ENCODE data around the gene APOLD1.
"Not testable (repeated sequence)": the region's sequence is repeated elsewhere in the genome, so short reads cannot be mapped to it uniquely, and the experiment has no call there.

APOLD1 gene

GRCh38 chr12:12807970-12808702 lies 22.7 kb downstream of the APOLD1 start:
- DNase-seq (ENCODE audit: low read depth) = no peak

GRCh38 chr12:12810553-12811021 lies 25.1 kb downstream of the APOLD1 start:
- no peak for DNase-seq (ENCODE audit: low read depth)

DNA sequence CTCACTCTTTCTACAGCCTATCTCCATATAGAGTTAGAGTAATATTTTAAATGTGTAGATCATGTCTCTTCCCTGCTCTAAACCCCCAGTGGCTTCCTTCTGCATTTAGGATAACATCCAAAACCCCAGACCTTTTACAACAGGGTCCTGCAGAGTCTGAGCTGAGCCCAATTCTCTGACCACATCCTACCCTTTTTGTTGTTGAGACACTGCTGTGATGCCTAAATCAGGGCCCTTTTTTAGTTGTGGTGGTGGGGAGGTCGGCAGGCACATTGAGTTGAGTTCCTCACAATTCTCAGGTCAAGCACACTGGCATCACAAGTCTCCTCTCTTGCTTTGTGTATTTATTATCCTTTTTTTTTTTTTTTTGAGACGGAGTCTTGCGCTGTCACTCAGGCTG lies 25.9 kb downstream of the APOLD1 start:
- no peak for DNase-seq (ENCODE audit: low read depth)

DNA sequence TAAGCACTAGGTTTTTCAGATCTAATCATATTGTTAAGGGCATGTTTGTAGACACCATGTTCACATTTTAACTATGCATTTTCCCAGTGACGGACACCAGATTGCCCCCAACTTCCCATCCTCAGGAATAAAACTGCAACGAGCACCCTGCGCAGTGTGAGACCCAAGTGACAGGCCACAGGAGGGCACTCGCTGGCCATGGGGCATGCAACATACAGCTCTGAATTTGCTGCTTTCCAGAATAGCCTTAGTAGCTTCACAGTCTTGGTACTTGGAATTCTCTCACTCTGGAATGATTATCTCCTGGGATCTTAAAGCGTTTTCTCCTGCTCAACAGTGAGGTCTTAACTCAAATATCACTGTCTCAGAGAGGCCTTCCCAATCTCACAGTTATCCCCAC lies 26.7 kb downstream of the APOLD1 start:
- DNase-seq (ENCODE audit: low read depth) = no peak

- no peak for DNase-seq (ENCODE audit: low read depth)
These were observed 27.2 kb downstream of the APOLD1 start for GRCh38 chr12:12812618-12813119.

- DNase-seq (ENCODE audit: low read depth) = peak; percentile 97
These were observed 28.0 kb downstream of the APOLD1 start, which contains the start of gene DDX47 for GRCh38 chr12:12813120-12814101. TSS of gene DDX47 (plus strand) at chr12:12813346. CDS start at chr12:12813368, 22 bp downstream.

DNA sequence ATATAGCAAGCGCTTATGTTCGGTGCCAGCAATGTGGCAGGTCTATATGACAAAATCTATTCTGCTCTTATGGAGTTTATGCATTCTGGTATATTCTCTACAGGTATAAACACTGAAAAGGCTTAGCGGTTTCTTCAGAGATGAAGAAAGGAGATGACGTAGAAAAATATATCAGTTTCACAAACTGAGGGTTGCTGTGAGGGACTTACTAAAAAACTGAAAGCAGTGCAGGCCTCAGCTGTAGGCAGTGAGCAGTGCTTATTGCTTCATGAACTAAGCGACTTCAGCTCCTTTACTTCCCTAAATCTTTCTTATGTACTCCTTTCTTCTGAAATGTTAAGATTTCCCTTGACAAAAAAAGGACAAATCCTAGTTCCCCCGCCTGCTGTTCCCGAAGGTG lies 32.2 kb downstream of the APOLD1 start:
- DNase-seq (ENCODE audit: low read depth) = no peak

DNA sequence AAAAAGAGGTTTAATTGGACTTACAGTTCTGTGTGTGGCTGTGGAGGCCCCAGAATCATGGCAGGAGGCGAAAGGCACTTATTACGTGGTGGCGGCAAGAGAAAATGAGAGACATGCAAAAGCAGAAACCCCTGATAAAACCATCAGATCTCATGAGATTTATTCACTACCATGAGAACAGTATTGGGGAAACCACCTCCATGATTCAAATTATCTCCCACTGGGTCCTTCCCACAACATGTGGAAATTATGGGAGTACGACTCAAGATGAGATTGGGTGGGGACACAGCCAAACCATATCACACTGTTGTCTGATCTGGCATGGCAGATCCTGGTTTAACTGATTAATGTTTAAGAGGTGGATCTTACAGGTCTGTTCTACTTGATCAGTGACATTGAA lies 33.2 kb downstream of the APOLD1 start:
- DNase-seq (ENCODE audit: low read depth) = no peak

GRCh38 chr12:12819221-12819620 lies 33.8 kb downstream of the APOLD1 start:
- DNase-seq (ENCODE audit: low read depth) = no peak

- DNase-seq (ENCODE audit: low read depth) = no peak
These were observed 34.4 kb downstream of the APOLD1 start for GRCh38 chr12:12819752-12820311.

GRCh38 chr12:12820376-12820775 lies 34.9 kb downstream of the APOLD1 start:
- not testable (repeated sequence) for DNase-seq (ENCODE audit: low read depth)

DNA sequence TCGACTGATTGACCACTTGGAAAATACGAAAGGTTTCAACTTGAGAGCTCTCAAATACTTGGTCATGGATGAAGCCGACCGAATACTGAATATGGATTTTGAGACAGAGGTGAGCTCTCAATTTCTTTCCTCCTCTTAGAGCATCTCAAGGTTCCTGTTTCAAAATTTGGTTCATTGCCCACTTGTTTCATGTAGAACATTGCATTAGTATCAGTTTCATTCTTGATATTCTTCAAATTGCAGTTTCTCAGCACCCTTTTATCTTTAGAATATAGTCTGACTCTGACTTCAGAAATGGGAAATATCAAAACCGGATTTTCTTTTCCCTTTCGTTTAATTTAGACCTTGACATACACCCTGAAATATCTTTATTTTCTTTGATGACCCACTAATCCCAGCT lies 36.5 kb downstream of the APOLD1 start:
- DNase-seq (ENCODE audit: low read depth) = no peak

DNA sequence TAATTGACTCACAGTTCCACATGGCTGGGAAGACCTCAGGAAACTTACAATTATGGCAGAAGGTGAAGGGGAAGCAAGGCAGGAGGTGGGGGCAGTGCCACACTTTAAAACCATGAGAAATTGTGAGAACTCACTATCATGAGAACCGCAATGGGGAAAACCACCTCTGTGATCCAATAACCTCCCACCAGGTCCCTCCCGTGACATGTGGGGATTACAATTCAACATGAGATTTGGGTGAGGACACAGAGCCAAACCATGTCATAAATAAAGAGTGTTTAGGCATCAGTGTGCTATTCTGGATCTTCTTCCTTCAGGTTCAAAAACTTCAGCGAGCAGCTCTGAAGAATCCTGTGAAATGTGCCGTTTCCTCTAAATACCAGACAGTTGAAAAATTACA lies 37.4 kb downstream of the APOLD1 start:
- no peak for DNase-seq (ENCODE audit: low read depth)

DNA sequence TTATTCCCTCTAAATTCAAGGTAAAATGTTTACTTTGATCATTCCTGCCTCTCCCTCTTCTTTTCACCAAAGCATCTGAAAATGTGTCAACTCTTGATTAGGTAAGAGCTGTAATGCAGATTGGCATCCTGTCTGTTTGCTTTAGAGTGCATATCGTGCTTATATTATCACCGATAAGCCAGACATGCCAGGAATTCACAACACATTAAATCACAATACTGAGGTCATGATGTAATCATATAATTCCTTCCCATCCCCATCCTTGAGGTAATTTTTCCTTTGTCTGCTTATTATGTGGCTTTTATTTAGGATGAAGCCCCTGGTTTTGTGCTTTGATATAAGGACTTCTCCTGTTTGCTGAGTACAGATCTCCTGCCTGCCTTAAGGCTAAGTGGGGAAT lies 37.8 kb downstream of the APOLD1 start:
- no peak for DNase-seq (ENCODE audit: low read depth)

DNA sequence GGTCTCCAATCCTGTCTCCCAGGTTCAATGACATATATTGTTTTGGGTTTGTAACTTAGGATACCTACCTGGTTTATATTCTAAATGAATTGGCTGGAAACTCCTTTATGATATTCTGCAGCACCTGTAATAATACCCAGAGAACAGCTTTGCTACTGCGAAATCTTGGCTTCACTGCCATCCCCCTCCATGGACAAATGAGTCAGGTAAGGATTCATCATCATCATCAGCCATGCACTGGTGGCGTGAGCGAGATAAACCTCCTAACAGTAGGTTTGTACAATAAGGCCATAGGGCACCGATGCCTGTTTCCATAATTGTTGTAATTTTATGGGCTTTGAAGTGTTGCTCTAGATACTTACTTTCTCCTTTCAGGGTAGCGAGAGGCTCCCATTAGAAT lies 38.4 kb downstream of the APOLD1 start:
- DNase-seq (ENCODE audit: low read depth) = no peak

GRCh38 chr12:12835378-12836146 lies 50.1 kb downstream of the APOLD1 start:
- DNase-seq (ENCODE audit: low read depth) = no peak

- DNase-seq (ENCODE audit: low read depth) = no peak
These were observed 51.1 kb downstream of the APOLD1 start for GRCh38 chr12:12836571-12836970.

- DNase-seq (ENCODE audit: low read depth) = peak; percentile 50
These were observed 51.8 kb downstream of the APOLD1 start for GRCh38 chr12:12837025-12837812.

DNA sequence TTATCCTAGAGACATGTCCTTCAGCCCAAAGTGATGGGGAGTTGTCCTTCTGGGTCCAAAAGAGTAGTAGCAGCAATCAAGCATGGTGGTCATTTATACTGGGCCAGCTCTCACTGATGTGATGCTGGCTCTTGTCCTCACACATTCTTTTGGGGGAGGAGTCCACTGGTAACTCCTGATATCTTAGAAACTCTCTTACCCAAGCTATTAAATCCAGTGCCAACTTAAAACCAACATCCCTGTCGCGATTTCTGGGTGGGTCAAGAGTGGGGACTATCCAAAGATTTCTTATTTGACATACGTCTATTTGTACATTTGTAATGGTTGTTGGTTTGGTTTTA lies 52.3 kb downstream of the APOLD1 start:
- no peak for DNase-seq (ENCODE audit: low read depth)

GRCh38 chr12:12839003-12839395 lies 53.5 kb downstream of the APOLD1 start:
- no peak for DNase-seq (ENCODE audit: low read depth)

DNA sequence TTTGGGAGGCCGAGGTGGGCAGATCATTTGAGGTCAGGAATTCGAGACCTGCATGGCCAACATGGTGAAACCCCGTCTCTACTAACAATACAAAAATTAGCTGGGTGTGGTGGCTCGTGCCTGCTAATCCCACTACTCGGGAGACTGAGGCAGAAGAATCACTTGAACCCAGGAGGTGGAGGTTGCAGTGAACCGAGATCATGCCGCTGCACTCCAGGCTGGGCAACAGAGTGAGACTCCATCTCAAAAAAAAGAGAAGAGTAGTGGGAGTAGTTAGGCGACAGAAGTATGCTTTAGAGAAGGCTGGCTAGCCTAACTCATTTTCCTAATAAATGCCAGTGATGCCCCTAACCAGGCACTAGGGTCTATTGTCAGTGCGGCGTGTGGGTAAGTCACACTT lies 54.0 kb downstream of the APOLD1 start:
- not testable (repeated sequence) for DNase-seq (ENCODE audit: low read depth)
